PC-9 (cell line): ENCODE results near the gene CAMTA1.

Source experiments
- CTCF ChIP-seq: fragments of 200-600 bp; sonication (generic); conservative IDR thresholded peaks from 2 replicates; pipeline ENCODE4 v1.6.1; 2017; ENCODE audit warnings: mixed run types, antibody characterized with exemption, mild to moderate bottlenecking, moderate library complexity
- EZH2 ChIP-seq: fragments of 200-600 bp; sonication (generic); IDR thresholded peaks from 2 replicates; pipeline ENCODE4 v1.8.0; 2017; ENCODE audit warnings: antibody characterized with exemption, low read depth

GRCh38 chr1:7535934-7536878 is 751.0 kb downstream of the CAMTA1 start:
- TF ChIP-seq CTCF (no peak), EZH2 (no peak)
